ENCODE results near the gene SLC26A9. TPM values are rescaled to one million over a fixed set of nuclear protein-coding genes. Genes with fewer than 3 reads are reported as not detected.

Gene SLC26A9
- total and polyA plus RNA-seq, 2 of the 4 experiments (the other 2 are of a cell fraction): not detected

DNA sequence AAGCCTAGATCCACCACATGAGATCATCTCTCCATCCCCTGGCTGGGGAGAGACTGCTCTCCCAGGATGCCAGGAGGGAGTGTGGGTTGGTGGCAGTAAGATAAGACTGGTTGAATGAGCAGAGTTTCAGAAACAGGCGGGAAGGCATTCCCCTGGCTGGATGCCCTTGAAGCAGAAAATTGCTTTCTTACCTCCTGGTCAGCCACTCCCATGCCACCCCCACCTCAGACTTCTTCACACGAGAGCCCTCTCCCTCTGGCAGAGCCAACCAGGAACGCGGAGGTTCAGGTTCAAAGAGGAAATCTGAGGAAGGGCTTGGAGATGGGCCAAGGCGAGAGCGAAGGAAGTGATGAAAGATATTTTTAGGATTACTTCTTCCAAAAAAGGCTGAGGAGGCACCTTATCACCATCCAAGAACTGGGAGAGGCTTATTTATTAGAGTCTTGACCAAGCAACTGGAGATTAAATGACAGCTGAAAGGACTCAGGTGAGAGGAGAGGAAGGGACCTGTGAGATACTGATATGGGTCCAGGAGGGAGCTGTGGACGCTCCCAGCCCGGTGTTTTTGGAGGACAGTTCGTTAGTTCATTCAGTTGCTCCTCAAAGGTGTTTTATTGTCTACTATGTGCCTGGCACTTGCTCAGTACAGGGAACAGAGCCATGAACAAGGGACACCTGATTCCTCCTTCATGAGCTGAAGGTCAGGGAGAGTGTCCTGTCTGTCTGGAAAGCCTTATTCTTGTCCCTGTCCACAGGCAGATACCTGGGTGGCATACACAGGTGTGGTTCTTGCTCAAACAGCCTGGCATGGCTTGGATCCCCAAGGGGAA lies 18.9 kb upstream of the SLC26A9 start:
- H3K36me3 ChIP-seq (ENCODE audit: control insufficient read depth, insufficient read depth, low read length): no peaks in the 10 kb centered on the region
- TF ChIP-seq RCOR1 (IDR thresholded peaks at IDR 0.05; ENCODE audit: insufficient replicate concordance, low read length) (no peak), SMC3 (IDR thresholded peaks at IDR 0.05; ENCODE audit: low read depth, low read length) (no peak), POLR2A (IDR thresholded peaks at IDR 0.05; ENCODE audit: low read depth, low read length) (no peak), USF2 (IDR thresholded peaks at IDR 0.05; ENCODE audit: low read depth, low read length) (no peak), MXI1 (IDR thresholded peaks at IDR 0.05; ENCODE audit: borderline replicate concordance, low read depth, low read length) (no peak), CHD1 (IDR thresholded peaks at IDR 0.05; ENCODE audit: low read depth, low read length) (no peak), CEBPB (IDR thresholded peaks at IDR 0.05; ENCODE audit: low read depth, low read length) (no peak), FOS (IDR thresholded peaks at IDR 0.05; ENCODE audit: low read depth, low read length) (no peak), MAFK (IDR thresholded peaks at IDR 0.05; ENCODE audit: low read depth, low read length) (no peak)
- intact Hi-C loops (cut with micrococcal nuclease) (no loop called here), dilution Hi-C loops (cut with HindIII; ENCODE audit: low sequenced_read_pairs, unreplicated experiment) (no loop called here), in situ Hi-C loops (cut with MboI; ENCODE audit: low sequenced_read_pairs) (no loop called here)
- H4K91ac ChIP-seq (ENCODE audit: insufficient read depth, low read depth, low read length): no peak overlapping the region
- no peak overlapping the region for H3K4me2 ChIP-seq (ENCODE audit: low read depth, low read length)
- H2AK5ac ChIP-seq (ENCODE audit: low read depth, low read length): no peak overlapping the region
- no peak overlapping the region for H2AFZ ChIP-seq (replicated peaks; ENCODE audit: low read length, poor library complexity)
- H3K23ac ChIP-seq (ENCODE audit: low read depth, low read length): no peak overlapping the region
- H3K56ac ChIP-seq (ENCODE audit: extremely low read depth, insufficient read depth, low read length): no peak overlapping the region
- no peak overlapping the region for H2BK120ac ChIP-seq (ENCODE audit: low read depth, low read length)
- ATAC-seq (ENCODE audit: low read depth): no peak
- H3K9ac ChIP-seq (ENCODE audit: low read depth, low read length): no peak overlapping the region
- no peak overlapping the region for H2AK9ac ChIP-seq (replicated peaks; ENCODE audit: low read depth, low read length, poor library complexity)
- H3K79me1 ChIP-seq (ENCODE audit: low read depth in 1 of 2, low read length in 2 of 2): no peaks in the 10 kb centered on the region
- no CpG with 5 or more reads among the region's 9 CpGs for WGBS, 2 experiments (ENCODE audit: extremely low coverage in 2 of 2, insufficient read length in 1 of 2)
- H3K18ac ChIP-seq (ENCODE audit: low read depth, low read length): no peak overlapping the region
- H2BK15ac ChIP-seq (ENCODE audit: low read depth, low read length): no peak overlapping the region
- H3K9me1 ChIP-seq (ENCODE audit: insufficient read depth, low read length): no peaks in the 10 kb centered on the region; the same call in 1 of the 2 replicates
- H4K8ac ChIP-seq (ENCODE audit: low read depth in 2 of 2, low read length in 2 of 2): no peak overlapping the region
- H3K27ac ChIP-seq (ENCODE audit: insufficient read depth, low read length): no peak overlapping the region
- no peak overlapping the region for H3K4ac ChIP-seq (ENCODE audit: low read depth, low read length)
- H4K5ac ChIP-seq (ENCODE audit: low read depth, low read length): no peak overlapping the region
- POLR2A ChIA-PET (ENCODE audit: unreplicated experiment): no interaction called here
- no TSS peak for BruUV-seq (replicated peaks)
- no peak overlapping the region for H3K4me3 ChIP-seq (ENCODE audit: insufficient read depth, low read depth, low read length)
- DNase-seq: peak; percentile 7
- H3K27me3 ChIP-seq (ENCODE audit: control insufficient read depth, insufficient read depth, low read length): peaks cover 44% of the 10 kb centered on the region
- H2BK5ac ChIP-seq (ENCODE audit: low read depth, low read length, poor library complexity, severe bottlenecking): no peak overlapping the region
- H3K4me1 ChIP-seq (ENCODE audit: control insufficient read depth, insufficient read depth, low read length): no peaks in the 10 kb centered on the region
- no peak overlapping the region for H2BK20ac ChIP-seq (ENCODE audit: low read depth, low read length)
- no peak overlapping the region for H3K14ac ChIP-seq (replicated peaks; ENCODE audit: low read depth, low read length)
- no peaks in the 10 kb centered on the region for H4K20me1 ChIP-seq (ENCODE audit: insufficient read depth, low read length)
- CTCF ChIA-PET: interaction anchor here (1.8 kb wide), 1 partner anchor 15 kb away, joined by 7 read pairs; no protein-coding TSS in a partner anchor
- H3K9me3 ChIP-seq (ENCODE audit: control insufficient read depth, insufficient read depth, low read length): no peaks in the 10 kb centered on the region
